Prostate gland (tissue), 2 donors: ENCODE data around the gene GNAI2. TPM values are rescaled to one million over a fixed set of nuclear protein-coding genes. Genes with fewer than 3 reads are reported as not detected.

Experiments
- DNase-seq: peaks from one replicate; pipeline ENCODE4 v3.0.0-alpha.2; 2019; ENCODE audit warnings: low spot score
- H3K27ac ChIP-seq, 2 donors: fragments of 200-600 bp; sonication (generic); 2 replicates each; pipeline ENCODE4 v1.5.1; 2017 to 2019
- H3K27me3 ChIP-seq: fragments of 200-600 bp; sonication (generic); replicated peaks from 2 replicates; pipeline ENCODE4 v1.5.1; 2019; ENCODE audit not compliant: insufficient read depth
- H3K36me3 ChIP-seq, 2 donors: fragments of 200-600 bp; sonication (generic); 1 replicate in 1 of 2; 2 replicates in 1 of 2; pipeline versions ENCODE4 v1.5.1 to v1.8.1; 2017 to 2019
- H3K4me1 ChIP-seq: fragments of 200-600 bp; sonication (generic); replicated peaks from 2 replicates; pipeline ENCODE4 v1.5.1; 2019
- H3K4me3 ChIP-seq, 2 donors: fragments of 200-600 bp; sonication (generic); 2 replicates each; pipeline ENCODE4 v1.5.1; 2017 to 2019
- H3K9me3 ChIP-seq: fragments of 200-600 bp; sonication (generic); 2 replicates; pipeline ENCODE4 v1.5.1; 2017
- POLR2A ChIP-seq: fragments of 450-650 bp; IDR thresholded peaks from one replicate; pipeline ENCODE4 v1.6.1; 2016; ENCODE audit warnings: antibody characterized with exemption, mild to moderate bottlenecking
- POLR2AphosphoS5 ChIP-seq: sonication (generic); formaldehyde crosslinking; IDR thresholded peaks from one replicate; pipeline ENCODE4 v1.6.1; 2017; ENCODE audit warnings: antibody characterized with exemption
- WGBS: methylation state at CpG from one replicate; pipeline ENCODE4 v1.1.5; 2018; 5-methylcytosine and 5-hydroxymethylcytosine counted together
- intact Hi-C: fragments of 100-400 bp; cut with DNase I; formaldehyde crosslinking; loops from one replicate; pipeline ENCODE4 v1.14.2; 2022
- total RNA-seq, 2 donors: library from RNA; depleted of rRNA; stranded (reverse); fragments of >200 nt; gene quantifications; one replicate each; pipeline ENCODE4 v1.1.0, GENCODE V29; 2016
- TF ChIP-seq, protein P1 (sequence below), 4 experiments: fragments of 200-600 bp in 2 of 4; fragments of 450-650 bp in 2 of 4; sonication (generic) in 2 of 4; IDR thresholded peaks; 1 replicate in 3 of 4; 2 replicates in 1 of 4; pipeline ENCODE4 v1.5.1; 2016 to 2019; ENCODE audit warnings: antibody characterized with exemption in 4 of 4, mild to moderate bottlenecking in 2 of 4, moderate library complexity in 2 of 4

GNAI2 gene
- total RNA-seq, 2 donors from 2014 or later: 118 to 301 TPM

DNA sequence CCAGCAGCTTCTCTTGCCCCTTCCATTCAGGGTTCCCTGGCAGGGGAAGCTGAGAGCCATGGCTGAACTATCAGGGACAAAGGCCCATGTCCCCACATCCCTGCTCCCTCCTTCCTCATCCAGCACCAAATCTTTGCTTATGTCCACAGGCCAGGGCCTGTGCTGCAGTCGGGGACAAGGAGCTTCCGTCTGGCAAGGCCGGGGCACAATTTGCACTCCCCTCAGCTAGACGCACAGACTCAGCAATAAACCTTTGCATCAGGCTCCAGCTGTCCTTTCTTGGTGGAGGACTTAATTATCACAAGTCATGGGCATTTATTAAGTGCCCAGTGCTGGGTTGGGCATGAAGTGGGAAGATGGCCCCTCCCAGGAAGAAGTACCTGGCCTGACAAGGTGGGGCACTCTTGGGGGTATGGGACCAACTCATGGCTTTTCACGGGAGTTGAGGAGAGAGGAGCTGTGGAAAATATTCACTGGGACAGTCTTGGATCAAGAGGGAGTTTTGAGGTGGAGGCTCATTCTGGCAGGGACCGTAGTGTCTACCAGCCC, 39.7 kb upstream of the GNAI2 start:
- Histone ChIP-seq H3K36me3 (no peaks in the 10 kb centered on the region), H3K27me3 (peaks cover 9% of the 10 kb centered on the region), H3K4me1 (no peaks in the 10 kb centered on the region), H3K4me3 (no peak overlapping the region), H3K27ac (no peak overlapping the region), H3K9me3 (no peaks in the 10 kb centered on the region)
- 72% methylated on average over 6 of the region's 6 CpGs for WGBS
- intact Hi-C loops: no loop called here
- DNase-seq: no peak
- TF ChIP-seq POLR2A: no peak
- no peak for TF ChIP-seq POLR2AphosphoS5
- TF ChIP-seq, protein P1, sequence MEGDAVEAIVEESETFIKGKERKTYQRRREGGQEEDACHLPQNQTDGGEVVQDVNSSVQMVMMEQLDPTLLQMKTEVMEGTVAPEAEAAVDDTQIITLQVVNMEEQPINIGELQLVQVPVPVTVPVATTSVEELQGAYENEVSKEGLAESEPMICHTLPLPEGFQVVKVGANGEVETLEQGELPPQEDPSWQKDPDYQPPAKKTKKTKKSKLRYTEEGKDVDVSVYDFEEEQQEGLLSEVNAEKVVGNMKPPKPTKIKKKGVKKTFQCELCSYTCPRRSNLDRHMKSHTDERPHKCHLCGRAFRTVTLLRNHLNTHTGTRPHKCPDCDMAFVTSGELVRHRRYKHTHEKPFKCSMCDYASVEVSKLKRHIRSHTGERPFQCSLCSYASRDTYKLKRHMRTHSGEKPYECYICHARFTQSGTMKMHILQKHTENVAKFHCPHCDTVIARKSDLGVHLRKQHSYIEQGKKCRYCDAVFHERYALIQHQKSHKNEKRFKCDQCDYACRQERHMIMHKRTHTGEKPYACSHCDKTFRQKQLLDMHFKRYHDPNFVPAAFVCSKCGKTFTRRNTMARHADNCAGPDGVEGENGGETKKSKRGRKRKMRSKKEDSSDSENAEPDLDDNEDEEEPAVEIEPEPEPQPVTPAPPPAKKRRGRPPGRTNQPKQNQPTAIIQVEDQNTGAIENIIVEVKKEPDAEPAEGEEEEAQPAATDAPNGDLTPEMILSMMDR (IDR thresholded peaks at IDR 0.05): no peak

DNA sequence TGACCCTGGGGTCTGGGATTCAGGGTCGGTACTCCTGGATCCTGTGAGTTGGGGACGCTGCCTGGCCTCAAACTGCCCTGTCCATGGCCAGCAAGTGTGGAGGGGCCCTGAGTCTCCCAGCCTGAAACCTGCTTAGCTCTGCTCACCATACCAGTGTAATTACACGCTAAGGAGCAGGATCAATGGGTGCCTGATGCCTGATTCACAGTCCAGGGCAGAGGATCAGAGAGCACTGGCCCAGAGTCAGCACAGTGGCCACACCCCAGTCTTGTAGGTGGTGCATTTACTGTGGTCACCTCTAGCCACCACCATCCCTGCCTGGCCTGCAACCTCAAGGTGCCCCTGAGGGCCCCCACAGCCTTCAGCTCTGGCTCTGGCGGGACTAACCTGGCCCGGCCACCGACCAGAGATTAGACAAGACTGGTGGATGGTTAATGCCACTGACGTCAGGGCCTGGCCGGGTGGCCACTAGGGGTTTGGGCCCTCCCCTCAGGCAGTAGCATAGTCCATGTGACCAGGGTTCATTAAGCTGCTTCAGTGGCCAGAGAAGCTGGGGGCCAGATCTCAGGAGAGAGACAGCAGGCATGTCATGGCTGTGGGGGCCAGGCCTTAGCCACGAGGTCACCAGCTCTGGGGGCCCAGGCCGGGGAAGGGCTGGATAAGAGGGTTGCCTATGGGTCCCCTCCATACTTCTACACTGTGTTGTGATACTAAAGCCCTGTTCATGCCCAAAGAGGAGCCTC, 34.3 kb upstream of the GNAI2 start:
- H3K4me1 ChIP-seq: no peaks in the 10 kb centered on the region
- no peak for TF ChIP-seq POLR2A
- TF ChIP-seq, protein P1 (IDR thresholded peaks at IDR 0.05): no peak
- TF ChIP-seq POLR2AphosphoS5: no peak
- intact Hi-C loops: no loop called here
- H3K4me3 ChIP-seq: no peak overlapping the region
- no peak overlapping the region for H3K27ac ChIP-seq
- no peak for DNase-seq
- H3K9me3 ChIP-seq: no peaks in the 10 kb centered on the region
- no peaks in the 10 kb centered on the region for H3K27me3 ChIP-seq
- H3K36me3 ChIP-seq: no peaks in the 10 kb centered on the region
- WGBS: 83% methylated on average over 10 of the region's 10 CpGs

DNA sequence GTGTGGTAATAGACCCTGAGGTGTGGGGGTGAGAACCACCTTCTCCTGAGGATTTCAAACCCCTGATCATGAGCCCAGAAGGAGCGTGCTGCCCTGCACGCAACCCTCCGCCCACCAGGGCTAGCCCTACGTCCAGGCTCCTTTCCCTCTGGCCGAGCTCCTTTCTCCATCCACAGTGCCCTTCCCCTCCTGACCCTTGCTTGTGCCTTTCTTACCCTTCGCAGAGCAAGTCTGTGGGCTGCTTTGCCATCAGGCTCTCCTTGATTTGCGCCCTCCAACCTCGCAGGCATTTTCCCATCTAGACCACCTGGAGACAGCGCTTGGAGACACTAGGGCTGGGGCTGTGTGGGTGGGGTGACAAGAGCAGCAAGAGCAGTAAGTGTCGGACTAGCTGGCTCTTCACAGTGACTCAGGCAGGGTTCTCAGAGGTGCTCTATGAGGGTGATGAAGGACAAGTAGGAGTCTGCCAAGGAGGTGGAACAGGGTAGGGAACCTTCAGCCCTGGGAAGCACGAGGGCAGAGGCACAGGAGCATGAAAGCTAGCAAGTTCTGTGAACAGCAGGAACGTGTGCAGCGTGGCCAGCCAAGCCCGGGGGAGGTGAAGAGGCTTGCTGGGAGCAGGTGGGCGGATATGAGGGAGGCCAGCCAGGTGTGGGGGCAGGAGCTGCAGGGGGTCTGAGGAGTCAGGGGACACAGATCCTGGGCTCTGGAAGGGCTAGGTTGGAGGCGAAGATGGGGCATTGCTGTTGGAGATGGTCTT, 33.5 kb upstream of the GNAI2 start:
- Histone ChIP-seq H3K4me1 (no peaks in the 10 kb centered on the region), H3K27me3 (no peaks in the 10 kb centered on the region), H3K9me3 (no peaks in the 10 kb centered on the region), H3K4me3 (no peak overlapping the region), H3K27ac (no peak overlapping the region), H3K36me3 (no peaks in the 10 kb centered on the region)
- 86% methylated on average over 16 of the region's 16 CpGs for WGBS
- intact Hi-C loops: no loop called here
- no peak for TF ChIP-seq POLR2A
- TF ChIP-seq POLR2AphosphoS5: no peak
- TF ChIP-seq, protein P1 (IDR thresholded peaks at IDR 0.05): no peak
- DNase-seq: no peak

DNA sequence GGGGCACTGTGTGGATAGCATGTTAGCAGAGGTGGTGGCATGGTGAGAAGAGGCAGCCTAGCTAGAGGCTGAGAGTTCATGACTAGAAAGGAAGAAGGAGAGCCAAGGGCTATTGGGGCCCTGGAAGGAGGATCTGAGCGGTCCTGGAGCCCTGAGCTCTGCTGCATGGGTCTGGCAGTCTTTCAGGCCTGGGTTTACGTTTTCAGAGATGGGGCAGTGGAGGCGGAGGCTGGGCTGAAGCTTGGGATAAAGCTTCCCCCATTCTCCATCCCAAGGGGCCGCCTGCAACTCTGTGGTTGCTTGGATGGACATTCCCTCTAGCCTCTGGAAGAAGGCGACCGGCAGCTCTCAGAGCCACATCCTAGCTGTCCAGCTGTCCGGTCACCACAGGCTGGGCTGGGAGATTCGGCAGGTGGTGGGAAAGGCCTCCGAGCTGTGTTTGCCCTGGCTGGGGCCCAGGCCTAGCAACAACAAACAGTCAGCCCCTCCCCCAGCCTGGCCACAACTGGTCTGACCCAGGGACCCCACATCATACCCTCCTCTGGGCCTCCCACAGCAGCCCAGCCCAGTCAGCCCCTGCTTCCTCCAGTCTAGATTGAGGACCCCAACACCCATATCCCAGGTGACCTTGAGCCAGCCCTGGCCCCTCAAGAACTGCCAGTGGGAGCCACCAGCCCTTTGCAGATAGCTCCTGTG, 32.7 kb upstream of the GNAI2 start:
- H3K4me1 ChIP-seq: no peaks in the 10 kb centered on the region
- DNase-seq: no peak
- no peaks in the 10 kb centered on the region for H3K9me3 ChIP-seq
- H3K27me3 ChIP-seq: no peaks in the 10 kb centered on the region
- TF ChIP-seq POLR2A (no peak), POLR2AphosphoS5 (no peak)
- TF ChIP-seq, protein P1 (IDR thresholded peaks at IDR 0.05): no peak
- H3K36me3 ChIP-seq: no peaks in the 10 kb centered on the region
- no peak overlapping the region for H3K4me3 ChIP-seq
- WGBS: 65% methylated on average over 7 of the region's 9 CpGs
- no peak overlapping the region for H3K27ac ChIP-seq
- intact Hi-C loops: no loop called here
